ENCODE measurements around the gene HOGA1. TPM values are rescaled to one million over a fixed set of nuclear protein-coding genes. Genes with fewer than 3 reads are reported as not detected.

HOGA1 gene
- total and polyA plus RNA-seq, 9 donors: 0.05 to 0.80 (median 0.23) TPM; not detected in 2

DNA sequence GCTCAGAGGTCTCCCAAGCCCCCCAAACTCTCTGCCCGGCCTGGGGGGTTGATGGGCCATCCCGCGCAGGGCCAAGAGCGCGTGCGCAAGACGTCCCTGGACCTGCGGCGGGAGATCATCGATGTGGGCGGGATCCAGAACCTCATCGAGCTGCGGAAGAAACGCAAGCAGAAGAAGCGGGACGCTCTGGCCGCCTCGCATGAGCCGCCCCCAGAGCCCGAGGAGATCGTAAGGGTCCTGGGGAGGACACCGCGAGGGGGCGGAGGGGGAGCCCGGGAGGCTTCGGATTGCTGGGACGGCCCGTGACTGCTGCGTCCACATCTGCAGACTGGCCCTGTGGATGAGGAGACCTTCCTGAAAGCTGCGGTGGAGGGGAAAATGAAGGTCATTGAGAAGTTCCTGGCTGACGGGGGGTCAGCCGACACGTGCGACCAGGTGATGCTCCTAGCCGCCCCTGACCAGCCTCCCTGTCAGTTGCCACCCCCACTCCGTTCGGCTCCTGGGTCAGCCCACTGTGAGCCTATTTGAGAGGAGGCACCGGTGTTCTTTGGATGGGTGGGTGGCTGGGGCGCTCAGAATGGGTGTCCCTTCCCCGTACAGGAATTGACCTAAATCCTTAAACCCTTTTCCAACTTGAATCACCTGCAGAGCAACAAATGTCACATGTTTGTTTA lies 5.9 kb upstream of the HOGA1 start:
- H3K9me3 ChIP-seq: no peaks in the 10 kb centered on the region
- no peaks in the 10 kb centered on the region for H3K27me3 ChIP-seq
- H3K4me1 ChIP-seq (ENCODE audit: insufficient read depth): no peaks in the 10 kb centered on the region
- no peak for DNase-seq
- 68 to 82% (median 69%) methylated on average over 39 to 40 of the region's 40 CpGs for whole genome bisulfite sequencing, 3 donors
- H3K36me3 ChIP-seq: no peaks in the 10 kb centered on the region
- no peak overlapping the region for H3K27ac ChIP-seq
- no peak for TF ChIP-seq POLR2A (IDR thresholded peaks at IDR 0.05)
- TF ChIP-seq, protein P1, sequence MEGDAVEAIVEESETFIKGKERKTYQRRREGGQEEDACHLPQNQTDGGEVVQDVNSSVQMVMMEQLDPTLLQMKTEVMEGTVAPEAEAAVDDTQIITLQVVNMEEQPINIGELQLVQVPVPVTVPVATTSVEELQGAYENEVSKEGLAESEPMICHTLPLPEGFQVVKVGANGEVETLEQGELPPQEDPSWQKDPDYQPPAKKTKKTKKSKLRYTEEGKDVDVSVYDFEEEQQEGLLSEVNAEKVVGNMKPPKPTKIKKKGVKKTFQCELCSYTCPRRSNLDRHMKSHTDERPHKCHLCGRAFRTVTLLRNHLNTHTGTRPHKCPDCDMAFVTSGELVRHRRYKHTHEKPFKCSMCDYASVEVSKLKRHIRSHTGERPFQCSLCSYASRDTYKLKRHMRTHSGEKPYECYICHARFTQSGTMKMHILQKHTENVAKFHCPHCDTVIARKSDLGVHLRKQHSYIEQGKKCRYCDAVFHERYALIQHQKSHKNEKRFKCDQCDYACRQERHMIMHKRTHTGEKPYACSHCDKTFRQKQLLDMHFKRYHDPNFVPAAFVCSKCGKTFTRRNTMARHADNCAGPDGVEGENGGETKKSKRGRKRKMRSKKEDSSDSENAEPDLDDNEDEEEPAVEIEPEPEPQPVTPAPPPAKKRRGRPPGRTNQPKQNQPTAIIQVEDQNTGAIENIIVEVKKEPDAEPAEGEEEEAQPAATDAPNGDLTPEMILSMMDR (IDR thresholded peaks at IDR 0.05): no peak
- no peak for TF ChIP-seq EP300 (IDR thresholded peaks at IDR 0.05)
- intact Hi-C loops (cut with DNase I): no loop called here
- no peak overlapping the region for H3K4me3 ChIP-seq

DNA sequence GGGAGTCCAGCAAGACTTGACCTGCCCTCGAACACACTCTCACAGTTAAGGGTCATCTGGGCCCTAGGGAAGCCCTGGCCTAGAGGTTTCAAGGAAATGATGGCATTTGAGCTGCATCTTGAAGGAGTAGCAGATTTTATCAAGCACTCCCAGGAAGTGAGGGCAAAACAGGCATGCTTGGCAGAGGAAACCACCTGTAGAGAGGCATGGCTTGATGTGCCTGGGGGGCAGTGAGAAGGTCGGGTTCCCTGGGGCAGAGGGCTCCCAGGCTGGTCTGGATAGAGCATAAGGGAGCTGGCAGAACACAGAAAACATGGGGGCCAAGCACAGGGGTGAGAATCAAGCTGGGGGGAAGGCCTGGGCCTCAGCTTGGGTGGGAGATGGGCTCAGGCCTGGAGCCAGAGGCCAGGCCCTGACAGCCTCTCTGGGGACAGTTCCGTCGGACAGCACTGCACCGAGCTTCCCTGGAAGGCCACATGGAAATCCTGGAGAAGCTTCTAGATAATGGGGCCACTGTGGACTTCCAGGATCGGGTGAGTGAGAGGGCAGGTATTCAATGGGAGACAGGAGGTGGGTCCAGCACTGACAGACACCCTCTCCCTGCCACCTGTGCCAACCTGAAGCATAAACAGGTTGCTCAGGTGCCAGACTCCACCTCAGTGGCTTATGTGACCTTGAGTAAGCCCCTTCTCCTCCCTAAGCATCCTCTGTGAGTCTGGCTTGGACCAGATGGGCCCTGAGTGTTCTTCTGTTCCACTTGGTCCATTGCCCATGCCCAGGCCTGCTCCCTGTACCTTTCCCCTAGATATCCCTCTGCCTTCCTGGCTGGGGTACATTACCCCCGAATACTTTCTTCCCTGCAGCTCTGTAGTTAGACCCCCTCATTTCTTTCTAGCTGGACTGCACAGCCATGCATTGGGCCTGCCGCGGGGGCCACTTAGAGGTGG lies 3.5 kb upstream of the HOGA1 start:
- Histone ChIP-seq H3K4me3 (no peak overlapping the region), H3K9me3 (no peaks in the 10 kb centered on the region), H3K27me3 (no peaks in the 10 kb centered on the region), H3K4me1 (ENCODE audit: insufficient read depth) (no peaks in the 10 kb centered on the region), H3K27ac (no peak overlapping the region), H3K36me3 (no peaks in the 10 kb centered on the region)
- intact Hi-C loops (cut with DNase I): no loop called here
- 85 to 89% (median 88%) methylated on average over 7 to 9 of the region's 9 CpGs for WGBS, 3 donors
- TF ChIP-seq, protein P1 (IDR thresholded peaks at IDR 0.05): no peak
- TF ChIP-seq EP300 (IDR thresholded peaks at IDR 0.05) (no peak), POLR2A (IDR thresholded peaks at IDR 0.05) (no peak)
- DNase-seq: no peak

DNA sequence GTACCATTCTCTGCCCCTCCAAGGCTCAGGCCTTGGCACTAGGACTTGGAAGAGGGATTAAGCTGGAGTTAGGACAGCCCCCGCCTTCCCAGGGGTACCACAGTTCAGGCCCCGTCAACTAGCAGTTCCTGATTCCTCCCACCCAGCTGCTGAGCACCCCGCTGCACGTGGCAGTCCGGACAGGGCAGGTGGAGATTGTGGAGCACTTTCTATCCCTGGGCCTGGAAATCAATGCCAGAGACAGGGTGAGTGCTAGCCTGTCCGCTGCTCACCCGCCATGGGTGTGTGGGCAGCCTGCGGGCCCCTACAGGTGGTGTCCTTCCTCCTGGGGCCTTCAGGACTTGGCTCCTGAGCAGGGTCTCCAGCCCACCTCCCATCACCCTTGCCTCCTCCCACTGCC lies 2.0 kb upstream of the HOGA1 start:
- no peaks in the 10 kb centered on the region for H3K4me1 ChIP-seq (ENCODE audit: insufficient read depth)
- DNase-seq: no peak
- H3K4me3 ChIP-seq: no peak overlapping the region
- no peak overlapping the region for H3K27ac ChIP-seq
- H3K27me3 ChIP-seq: no peaks in the 10 kb centered on the region
- TF ChIP-seq, protein P1 (IDR thresholded peaks at IDR 0.05): no peak
- TF ChIP-seq POLR2A (IDR thresholded peaks at IDR 0.05) (no peak), EP300 (IDR thresholded peaks at IDR 0.05) (no peak)
- no peaks in the 10 kb centered on the region for H3K36me3 ChIP-seq
- WGBS, 3 donors: 88 to 95% (median 92%) methylated on average over 8 of the region's 8 CpGs
- no peaks in the 10 kb centered on the region for H3K9me3 ChIP-seq
- intact Hi-C loops (cut with DNase I): no loop called here

DNA sequence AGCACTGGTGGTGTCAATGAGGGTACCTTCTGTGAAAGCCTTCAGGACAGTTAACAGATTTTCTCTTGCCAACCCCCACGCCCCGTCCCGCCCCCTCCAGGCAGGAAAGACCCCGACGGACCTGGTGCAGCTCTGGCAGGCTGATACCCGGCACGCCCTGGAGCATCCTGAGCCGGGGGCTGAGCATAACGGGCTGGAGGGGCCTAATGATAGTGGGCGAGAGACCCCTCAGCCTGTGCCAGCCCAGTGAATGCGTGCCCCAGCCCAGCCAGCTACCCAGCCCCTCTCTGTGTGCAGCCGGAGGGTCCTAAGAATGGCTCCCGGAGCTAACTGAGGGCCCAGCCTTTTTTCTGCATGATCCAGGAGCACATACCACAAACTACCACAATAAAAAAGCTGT lies 713 bp upstream of the HOGA1 start:
- Histone ChIP-seq H3K27ac (no peak overlapping the region), H3K4me1 (ENCODE audit: insufficient read depth) (no peaks in the 10 kb centered on the region), H3K27me3 (no peaks in the 10 kb centered on the region), H3K36me3 (no peaks in the 10 kb centered on the region), H3K4me3 (no peak overlapping the region), H3K9me3 (no peaks in the 10 kb centered on the region)
- 86 to 96% (median 88%) methylated on average over 13 of the region's 13 CpGs for WGBS, 3 donors
- no peak for TF ChIP-seq EP300 (IDR thresholded peaks at IDR 0.05)
- TF ChIP-seq, protein P1 (IDR thresholded peaks at IDR 0.05): no peak
- no peak for TF ChIP-seq POLR2A (IDR thresholded peaks at IDR 0.05)
- intact Hi-C loops (cut with DNase I): no loop called here
- DNase-seq: peak in 1 of 5 donors; percentile 9

Measured in ovary (tissue), 9 donors.